Renal cortical epithelial cell (primary cell): ENCODE results near the gene CFAP221. TPM values are rescaled to one million over a fixed set of nuclear protein-coding genes. Genes with fewer than 3 reads are reported as not detected.

ENCODE experiments used
- DNase-seq: peaks from one replicate; pipeline ENCODE4 v3.0.0-alpha.2; 2011; ENCODE audit warnings: low read depth
- total RNA-seq: library from RNA; depleted of rRNA; stranded (reverse); fragments of >200 nt; gene quantifications from 2 replicates; pipeline ENCODE4 v1.2.3, GENCODE V29; 2014

CFAP221 gene
- total RNA-seq, 1 donor from 2014 or later, result 22.9 TPM

DNA sequence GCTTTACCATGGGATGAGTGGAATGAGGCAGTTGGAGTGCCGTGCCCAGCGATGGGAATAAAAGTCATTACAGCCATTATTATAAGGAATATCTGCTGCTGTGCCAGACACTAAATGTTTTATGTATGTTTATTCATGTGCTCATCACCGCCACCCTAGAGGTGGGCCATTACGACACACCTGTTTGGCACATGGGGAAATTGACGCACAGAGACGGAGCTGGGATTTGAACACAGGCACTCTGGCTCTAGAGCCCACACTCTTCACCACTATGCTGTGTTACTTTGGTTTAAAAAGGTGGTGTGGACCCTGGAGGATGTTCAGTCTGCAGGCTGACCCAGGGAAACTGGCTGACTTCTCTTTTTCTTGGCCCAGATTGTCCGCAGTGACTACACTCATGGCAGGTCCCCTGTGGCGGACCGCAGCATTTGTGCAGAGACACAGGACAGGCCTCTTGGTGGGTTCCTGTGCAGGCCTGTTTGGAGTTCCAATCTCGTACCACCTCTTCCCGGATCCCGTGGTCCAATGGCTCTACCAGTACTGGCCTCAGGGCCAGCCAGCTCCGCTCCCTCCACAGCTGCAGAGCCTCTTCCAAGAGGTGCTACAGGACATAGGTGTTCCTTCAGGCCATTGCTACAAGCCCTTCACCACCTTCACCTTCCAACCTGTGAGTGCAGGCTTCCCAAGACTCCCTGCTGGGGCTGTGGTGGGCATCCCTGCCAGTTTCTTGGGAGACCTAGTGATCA lies 136.4 kb downstream of the CFAP221 start:
- DNase-seq, result no peak

DNA sequence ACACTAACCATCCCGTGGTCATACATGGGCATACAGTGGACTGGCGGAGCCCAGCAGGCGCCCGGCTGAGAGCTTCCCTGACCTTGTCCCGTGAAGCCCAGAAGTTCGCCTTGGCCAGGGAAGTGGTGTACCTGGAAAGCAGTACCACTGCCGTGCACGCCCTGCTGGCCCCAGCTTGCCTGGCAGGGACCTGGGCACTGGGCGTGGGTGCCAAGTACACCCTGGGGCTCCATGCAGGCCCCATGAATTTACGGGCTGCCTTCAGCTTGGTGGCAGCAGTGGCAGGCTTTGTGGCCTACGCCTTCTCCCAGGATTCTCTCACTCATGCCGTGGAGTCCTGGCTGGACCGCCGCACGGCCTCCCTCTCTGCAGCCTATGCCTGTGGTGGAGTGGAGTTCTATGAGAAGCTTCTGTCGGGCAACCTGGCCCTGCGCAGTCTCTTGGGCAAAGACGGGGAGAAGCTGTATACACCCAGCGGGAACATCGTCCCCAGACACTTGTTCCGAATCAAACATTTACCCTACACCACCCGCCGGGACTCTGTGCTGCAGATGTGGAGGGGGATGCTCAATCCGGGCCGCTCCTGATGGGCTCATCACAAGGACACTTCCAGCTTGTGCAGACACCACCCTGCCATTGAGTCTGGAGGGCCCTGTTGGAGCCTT lies 137.1 kb downstream of the CFAP221 start:
- DNase-seq, result no peak

DNA sequence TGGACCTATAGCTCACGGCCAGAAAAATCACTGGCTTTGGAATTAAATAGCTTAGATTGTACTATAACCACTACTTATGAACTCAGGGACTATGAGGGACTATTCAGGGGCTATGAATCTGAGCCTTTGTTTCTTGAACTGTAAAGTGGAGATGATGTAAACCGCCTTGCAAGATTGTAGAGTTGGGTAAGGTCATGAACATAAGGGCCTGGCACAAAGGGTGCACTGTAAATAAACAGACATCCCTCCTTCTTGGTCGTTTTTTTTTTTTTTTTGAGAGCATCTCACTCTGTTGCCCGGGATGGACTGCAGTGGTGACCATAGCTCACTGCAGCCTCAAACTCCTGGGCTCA lies 137.6 kb downstream of the CFAP221 start:
- DNase-seq, result no peak

DNA sequence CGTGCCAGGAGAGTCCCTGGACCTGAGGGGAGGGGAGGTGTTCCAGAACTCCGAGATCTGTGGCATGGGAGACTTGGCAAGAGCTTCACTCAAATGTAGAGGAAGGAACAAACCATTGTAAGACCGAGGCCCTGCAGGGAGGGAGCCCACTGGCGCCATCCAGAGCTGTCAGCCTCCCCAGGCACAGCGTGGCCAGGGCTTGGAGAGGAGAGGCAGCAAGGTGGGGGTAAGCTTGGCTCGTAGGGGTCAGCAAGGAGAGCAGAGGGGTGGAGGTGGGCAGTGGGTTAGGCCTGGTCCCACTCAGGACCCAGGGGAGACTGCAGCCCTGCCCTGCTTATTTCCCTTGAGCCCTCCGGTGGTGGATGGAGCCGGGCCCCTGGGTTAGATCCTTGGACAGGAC lies 138.3 kb downstream of the CFAP221 start:
- DNase-seq, result no peak

DNA sequence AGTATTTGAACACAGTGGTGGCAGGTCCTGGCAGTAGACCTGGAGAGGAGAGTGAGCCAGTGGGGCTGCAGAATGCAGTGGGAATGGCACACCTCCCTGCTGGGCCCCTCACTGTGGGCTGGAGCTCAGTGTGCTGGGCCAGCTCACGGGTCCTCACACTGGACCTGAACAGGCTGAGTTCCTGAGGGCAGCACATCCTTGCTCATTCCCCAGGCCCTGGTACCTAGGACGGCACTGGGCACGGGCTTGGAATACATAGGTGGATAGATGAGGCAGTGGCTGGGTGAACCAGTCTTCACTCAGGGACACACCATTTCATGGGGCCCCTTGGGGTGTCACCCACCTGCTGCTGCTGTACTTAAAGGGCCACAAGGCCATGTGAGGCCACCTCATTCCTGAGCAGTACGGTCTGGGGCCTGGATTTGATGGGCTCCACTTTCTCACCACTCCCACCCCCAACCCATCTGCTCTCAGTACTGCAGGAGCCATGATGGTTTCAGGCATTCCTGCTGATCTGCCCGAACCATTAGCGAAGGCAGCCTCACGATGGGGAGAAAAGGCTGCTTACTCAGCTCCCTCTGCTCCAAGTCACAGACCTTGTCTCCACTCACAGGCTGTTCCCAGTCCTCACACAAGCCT lies 138.9 kb downstream of the CFAP221 start:
- no peak for DNase-seq

DNA sequence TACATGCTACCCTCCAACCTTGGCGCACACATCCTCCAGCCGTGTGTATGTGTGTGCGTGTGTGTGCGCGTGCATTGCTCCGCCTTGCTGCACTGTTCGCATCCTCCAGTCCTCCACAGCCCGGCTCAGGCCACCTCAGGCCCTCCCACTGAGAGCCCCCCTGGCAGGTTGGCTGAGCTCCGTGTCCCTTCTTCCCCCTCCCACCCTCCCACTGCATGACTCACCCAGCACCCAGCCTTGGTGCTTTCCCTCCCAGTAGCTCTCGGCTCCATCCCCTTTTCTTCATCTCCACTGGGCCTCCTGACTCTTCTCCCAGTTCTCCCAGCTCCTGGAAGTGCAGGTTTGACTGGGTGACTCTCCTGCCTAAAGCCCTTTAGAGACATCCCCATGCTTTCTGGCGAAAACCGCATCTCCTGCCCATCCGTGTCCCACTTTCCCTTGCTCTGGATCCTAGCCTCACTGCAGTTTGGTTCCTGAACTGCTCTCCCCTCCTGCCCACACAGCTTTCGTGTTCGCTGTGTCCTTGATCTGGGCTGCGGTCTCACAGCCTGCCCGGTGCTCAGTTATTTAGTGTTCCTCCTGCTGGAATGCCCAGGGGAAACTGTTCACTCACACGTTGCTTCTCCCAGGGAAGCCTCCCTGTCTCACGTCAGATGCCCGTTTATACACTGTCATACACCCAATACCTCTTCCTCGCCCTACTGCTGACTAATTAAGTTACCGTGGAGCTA lies 139.6 kb downstream of the CFAP221 start:
- DNase-seq, result peak; percentile 82

DNA sequence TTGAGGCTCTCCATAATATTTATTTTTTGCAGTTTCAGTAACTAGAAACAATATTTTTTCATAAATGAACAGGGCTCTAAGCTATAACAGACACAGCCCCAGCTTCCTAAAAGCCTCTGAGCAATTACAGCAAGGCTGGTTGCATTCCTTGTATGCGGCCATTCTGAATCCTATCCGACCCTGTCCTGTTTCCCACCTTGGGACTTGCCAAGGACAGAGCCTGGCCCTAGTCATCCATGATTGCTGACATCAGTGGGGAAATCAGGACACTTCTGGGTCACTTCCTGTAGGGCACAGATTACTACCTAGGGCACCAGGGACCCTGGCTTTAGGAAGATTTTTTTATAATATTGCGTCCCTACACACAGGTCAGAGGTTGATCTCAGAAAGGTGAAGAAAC lies 140.3 kb downstream of the CFAP221 start:
- no peak for DNase-seq

DNA sequence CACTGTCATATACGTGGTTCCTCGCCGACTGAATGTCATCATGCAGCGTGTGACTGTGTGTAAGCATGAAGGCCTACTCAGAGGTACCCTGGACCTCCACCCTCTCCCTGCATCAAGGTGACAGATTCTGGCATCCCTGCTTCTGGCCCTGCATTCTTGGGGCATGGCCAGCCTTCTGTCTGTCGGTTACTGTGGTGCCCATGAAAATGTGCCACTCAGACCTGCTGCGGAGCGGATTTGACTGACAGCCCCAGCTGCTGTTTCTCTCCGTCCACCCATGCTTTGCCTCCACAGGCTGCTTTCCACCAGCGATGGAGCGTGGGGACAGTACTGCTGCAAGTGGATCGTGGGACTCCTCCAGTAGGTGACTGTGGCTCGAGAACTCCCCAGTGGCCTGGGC lies 144.4 kb downstream of the CFAP221 start:
- no peak for DNase-seq

DNA sequence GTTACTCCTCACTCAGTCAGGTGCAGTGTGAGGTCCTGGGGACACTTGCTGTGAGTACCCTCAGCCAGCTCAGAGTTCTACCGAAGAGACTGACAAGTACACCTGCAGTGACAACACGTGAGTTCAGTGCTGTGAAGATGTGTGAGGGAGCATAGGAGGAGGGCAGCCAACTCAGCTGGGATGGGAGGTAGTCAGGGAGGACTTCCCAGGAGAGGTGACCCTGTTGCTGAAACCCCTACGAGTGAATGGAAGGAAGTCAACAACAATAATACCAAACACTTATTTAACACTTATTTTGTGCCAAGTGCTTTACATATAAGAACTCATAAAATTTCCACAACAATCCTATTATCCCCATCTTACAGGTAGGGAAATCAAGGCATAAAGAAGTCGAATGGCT lies 145.0 kb downstream of the CFAP221 start:
- DNase-seq, result no peak

DNA sequence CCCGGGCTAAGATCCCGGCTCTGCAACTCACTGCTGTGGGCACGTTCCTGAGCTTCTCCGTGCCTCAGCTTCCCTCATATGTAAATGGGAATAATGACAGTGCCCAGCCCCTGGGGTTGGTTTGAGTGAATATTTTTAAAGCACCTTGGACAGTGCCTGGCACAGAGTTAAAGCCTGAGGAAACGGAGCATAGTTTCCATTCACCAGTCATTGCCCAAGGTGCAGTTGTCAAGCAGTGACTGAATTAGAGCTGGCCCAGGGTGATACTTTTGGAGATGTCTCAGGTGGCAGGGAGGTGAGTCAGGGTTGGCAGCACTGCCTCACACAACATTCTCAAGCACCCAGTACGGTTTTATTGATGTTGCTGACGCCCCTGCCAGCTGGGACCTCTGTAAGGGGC lies 146.9 kb downstream of the CFAP221 start:
- DNase-seq, result no peak

DNA sequence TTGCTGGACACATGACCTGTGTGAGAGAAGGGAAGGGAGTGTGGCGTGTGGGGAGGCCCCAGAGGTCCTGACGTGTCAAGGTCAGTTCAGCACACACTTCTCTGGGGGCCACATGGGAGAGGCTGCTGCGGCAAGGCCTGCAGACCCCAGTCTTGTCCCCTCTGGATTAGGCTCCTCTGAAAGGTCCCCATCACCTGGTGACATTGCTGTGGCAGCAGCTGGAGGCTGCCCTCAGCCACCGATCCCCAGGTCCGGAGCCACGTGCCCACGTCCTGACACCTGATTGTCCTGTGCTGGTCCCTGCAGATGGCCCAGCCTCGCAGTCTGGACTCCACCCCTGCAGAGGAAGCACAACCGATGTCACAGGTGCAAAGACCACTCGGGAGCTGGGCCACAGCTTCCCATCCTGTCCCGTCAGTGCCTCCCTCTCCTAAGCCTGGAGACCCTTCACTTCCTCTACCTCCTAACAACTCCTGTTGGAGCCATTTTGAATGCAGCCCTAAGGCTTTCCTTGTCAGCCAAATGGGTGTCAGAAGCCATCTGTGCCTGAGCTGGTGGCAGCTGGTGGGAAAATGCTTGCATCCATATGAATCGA lies 147.5 kb downstream of the CFAP221 start:
- DNase-seq, result no peak

DNA sequence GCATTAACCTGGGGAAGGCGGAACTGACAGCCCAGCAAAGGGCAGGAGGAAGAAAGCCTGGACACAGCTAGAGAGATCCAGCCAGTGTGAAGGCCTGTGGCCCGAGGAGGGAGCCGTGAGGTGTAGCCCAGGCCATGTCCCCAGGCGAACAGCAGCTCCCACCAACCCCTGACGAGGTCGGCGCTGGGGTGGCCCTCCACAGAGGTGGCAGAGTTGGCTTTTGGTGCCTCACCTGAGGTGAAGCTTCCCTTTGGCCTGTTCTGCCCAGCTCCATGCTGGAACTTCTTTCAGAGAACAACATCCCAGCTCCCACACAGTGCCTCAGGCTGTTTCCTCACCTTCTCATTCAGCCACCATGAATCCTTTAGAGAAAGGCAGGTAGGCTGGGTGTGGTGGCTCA lies 148.1 kb downstream of the CFAP221 start:
- DNase-seq, result no peak

DNA sequence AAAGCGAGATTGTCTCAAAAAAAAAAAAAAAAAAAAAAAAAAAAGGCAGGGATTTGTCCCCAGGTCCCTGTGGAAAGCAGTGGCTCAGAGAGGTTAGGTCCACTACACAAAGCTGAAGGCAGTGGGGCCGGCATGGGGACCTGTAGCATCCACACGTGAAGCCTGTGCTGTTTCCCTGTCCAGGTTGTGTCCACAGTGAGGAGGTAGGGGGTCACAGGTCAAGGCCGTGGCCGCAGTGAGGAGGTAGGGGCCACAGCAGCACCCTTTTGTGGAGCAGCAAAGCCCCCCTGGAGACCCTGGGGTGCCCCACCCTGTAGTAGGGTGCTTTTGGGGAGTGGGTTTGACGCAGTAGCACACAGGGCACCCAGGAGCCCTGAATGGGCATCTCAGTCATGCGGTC lies 148.7 kb downstream of the CFAP221 start:
- no peak for DNase-seq

DNA sequence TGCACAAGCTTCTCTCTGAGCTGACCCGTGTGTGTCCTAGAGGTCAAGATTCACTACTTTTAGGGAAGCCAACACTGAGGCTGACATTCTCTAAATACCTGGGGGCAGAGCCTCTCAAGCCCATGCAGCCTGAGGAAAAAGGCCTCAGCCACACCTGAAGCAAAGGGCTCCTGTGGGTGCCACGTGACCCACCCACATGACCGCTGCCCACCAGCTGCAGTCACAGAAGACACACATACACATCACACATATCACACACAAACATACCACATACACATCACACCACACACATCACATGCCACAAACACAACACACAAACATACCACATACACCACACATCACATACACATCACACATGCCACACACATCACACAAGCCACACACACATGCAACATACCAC lies 149.3 kb downstream of the CFAP221 start:
- no peak for DNase-seq

DNA sequence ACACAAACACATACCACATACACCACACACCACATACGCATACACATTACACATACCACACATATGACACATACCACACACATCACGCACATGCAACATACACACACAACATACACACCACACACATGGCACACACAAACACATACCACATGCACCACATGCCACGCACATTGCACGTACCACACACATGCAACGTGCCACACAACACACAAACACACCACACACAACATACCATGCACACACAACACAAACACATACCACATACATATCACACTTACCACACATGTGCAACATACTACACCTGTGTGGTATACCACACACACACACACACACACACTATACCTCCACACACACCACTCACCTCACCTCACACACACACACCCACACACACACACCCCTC lies 149.7 kb downstream of the CFAP221 start:
- no peak for DNase-seq

DNA sequence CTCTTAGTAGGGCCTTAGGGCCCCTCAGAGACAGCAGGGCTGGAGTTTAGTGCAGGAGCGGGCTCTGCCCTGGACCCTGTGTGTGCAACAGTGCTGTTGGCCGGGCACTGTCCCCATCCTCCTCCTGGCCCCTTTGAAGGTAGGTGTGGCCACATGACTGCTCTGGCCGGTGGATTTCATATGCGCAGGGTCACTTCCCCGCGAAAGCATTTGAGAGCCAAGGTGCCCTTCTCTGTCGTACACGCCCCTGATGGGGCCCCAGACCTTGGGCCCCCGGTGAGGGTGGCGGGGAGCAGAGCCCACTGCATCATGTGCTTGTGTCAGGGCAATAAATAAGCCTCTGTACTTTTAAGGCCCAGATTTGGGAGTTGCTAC lies 150.2 kb downstream of the CFAP221 start:
- no peak for DNase-seq

DNA sequence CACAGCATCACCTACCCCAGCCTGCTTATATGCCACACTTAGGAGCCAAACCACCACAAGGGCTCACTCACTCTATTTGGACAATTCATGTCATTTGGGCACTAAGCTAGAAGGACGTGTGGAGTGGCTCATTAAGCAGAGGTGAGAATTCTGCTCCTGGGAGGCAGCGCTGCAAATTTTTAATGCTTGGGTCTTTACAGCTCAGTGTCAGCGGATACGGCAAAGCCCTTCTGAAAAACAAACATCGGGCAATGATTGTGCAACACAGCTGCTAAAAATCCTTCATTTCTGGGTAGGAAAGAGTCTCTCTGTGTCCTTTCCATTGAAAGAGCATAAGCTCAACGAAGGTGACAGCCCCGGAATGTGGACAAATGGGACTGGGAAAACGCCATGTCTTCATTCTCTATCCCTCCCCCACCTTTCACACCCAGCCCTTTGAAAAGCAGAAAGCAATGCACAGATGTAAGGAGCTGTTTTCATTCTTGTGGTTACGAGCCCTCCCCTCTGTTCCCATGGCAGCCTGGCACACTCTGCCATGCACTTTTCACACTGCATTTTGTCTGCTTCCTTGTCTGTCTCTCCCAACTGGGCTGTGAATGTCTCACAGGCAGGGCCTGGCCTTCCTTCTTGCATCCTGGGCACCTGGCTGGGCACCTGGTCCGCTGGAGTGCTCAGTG lies 150.7 kb downstream of the CFAP221 start:
- peak; percentile 81 for DNase-seq

DNA sequence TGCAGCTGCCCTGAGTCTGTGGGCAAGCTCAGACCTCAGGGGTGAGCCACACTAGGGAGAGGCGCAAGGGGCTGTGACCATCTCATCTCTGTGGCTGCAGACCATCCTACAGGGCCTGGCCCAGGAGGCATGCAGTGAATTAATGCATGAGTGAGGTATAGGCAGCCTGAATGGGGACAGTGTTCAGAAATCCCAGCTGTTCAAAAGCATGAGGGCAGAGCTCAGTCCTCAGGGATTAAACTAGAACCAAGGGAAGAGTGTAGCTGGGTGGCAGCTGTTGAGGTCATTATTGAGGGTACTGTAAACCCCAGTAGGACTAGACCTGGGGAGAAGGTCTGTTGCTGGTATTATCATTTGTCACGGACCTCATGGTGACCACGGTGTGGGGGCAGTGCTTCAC lies 151.8 kb downstream of the CFAP221 start:
- DNase-seq, result no peak

DNA sequence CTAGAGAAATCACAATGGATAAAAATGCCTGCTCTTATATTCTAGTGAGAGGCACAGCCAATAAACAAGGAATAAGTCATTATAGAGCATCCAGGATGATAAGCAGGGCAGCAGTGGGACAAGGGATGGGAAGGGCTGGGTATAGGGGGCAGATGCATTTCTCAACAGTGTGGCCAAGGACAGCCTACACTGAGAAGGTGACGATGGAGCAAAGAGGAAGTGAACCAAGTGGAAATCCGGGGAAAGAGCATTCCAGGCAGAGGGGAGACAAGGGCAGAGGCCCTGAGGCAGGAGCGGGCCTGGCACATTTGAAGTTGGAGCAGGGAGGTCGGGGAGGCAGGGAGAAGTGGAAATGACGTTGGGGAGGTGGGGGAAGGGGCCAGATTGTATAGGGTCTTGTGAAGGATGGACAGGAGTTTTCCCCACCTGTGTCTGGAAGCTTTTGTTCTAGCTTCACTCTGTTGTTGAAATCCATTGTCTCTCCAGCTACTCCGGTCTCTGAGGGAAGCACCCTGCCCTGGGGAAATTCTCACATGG lies 152.3 kb downstream of the CFAP221 start:
- DNase-seq, result no peak

DNA sequence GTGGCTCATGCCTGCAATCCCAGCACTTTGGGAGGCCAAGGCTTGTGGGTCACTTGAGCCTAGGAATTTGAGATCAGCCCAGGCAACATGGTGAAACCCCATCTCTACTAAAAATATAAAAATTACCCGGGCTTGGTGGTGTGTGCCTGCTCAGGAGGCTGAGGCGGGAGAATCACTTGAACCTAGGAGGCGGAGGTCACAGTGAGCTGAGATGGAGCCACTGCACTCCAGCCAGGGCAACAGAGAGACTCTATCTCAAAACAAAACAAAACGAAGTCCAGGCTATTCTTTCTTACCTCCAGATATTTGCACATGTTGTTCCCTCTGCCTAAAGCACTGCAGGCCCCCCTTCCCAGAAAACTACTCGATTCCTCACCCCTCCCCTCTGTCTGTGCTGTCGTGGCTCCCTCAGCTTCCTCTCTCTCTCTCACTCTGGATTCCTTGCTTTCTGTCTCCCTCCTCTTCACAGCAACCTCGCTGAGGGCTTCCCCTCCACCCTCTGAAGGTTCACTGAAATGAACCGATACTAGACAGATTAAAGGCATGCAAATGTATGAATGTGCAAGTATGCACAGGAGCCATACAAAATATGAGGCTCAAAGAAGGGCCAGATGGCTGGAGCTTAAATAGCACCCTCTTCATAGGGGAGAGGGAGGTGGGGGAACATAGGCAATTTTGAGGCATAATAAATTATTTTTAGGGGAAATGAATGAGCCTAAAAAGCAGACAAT lies 153.2 kb downstream of the CFAP221 start:
- DNase-seq, result no peak

DNA sequence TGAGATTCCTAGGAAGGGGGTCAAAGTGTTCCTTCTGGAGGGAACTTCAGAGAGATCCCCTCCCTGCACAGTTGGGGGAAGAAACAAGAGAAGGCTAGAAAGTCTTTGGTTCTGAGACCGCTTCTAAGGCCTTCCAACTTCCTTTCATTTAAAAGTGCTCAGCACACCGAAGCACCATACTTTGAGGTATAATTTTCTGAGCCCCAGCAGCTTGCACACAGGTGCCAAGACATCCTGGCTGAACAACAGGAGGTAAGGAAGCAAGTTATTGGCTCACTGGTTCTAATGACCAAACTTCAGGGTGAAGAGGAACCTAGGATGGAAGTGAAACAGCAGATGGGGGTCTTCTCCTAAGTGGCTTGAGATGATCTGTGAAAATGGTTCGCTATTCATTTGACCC lies 154.0 kb downstream of the CFAP221 start:
- no peak for DNase-seq
